ENCODE data around the gene RPL26. TPM values are rescaled to one million over a fixed set of nuclear protein-coding genes. Genes with fewer than 3 reads are reported as not detected.

The RPL26 gene
- total RNA-seq, 1 donor from 2014 or later = 1,879 TPM

GRCh38 chr17:8420041-8420934 is 37.3 kb upstream of the RPL26 start:
- H3K36me3 Mint-ChIP-seq = no peaks in the 10 kb centered on the region
- no peaks in the 10 kb centered on the region for H3K4me1 Mint-ChIP-seq
- H3K4me3 Mint-ChIP-seq = no peak overlapping the region
- peaks cover 3% of the 10 kb centered on the region for H3K9me3 Mint-ChIP-seq
- peaks cover 35% of the 10 kb centered on the region for H3K27me3 Mint-ChIP-seq (ENCODE audit: low read depth)
- no peak for DNase-seq (ENCODE audit: low spot score in 2 of 2, unreplicated experiment in 2 of 2)
- no peak for TF ChIP-seq CTCF (IDR thresholded peaks at IDR 0.05; ENCODE audit: unreplicated experiment)
- H3K27ac Mint-ChIP-seq = no peak overlapping the region

GRCh38 chr17:8419305-8419704 is 36.3 kb upstream of the RPL26 start:
- Mint-ChIP-seq H3K36me3 (no peaks in the 10 kb centered on the region), H3K4me3 (no peak overlapping the region), H3K4me1 (no peaks in the 10 kb centered on the region), H3K27me3 (ENCODE audit: low read depth) (peaks cover 38% of the 10 kb centered on the region), H3K9me3 (peaks cover 3% of the 10 kb centered on the region), H3K27ac (no peak overlapping the region)
- no peak for DNase-seq (ENCODE audit: low spot score in 2 of 2, unreplicated experiment in 2 of 2)
- no peak for TF ChIP-seq CTCF (IDR thresholded peaks at IDR 0.05; ENCODE audit: unreplicated experiment)

GRCh38 chr17:8418471-8418870 is 35.5 kb upstream of the RPL26 start:
- Mint-ChIP-seq H3K27me3 (ENCODE audit: low read depth) (peaks cover 37% of the 10 kb centered on the region), H3K9me3 (peaks cover 3% of the 10 kb centered on the region), H3K27ac (no peak overlapping the region), H3K36me3 (no peaks in the 10 kb centered on the region), H3K4me1 (no peaks in the 10 kb centered on the region), H3K4me3 (no peak overlapping the region)
- no peak for TF ChIP-seq CTCF (IDR thresholded peaks at IDR 0.05; ENCODE audit: unreplicated experiment)
- no peak for DNase-seq (ENCODE audit: low spot score in 2 of 2, unreplicated experiment in 2 of 2)

- Mint-ChIP-seq H3K27me3 (ENCODE audit: low read depth) (peaks cover 37% of the 10 kb centered on the region), H3K36me3 (no peaks in the 10 kb centered on the region), H3K9me3 (peaks cover 3% of the 10 kb centered on the region), H3K4me1 (no peaks in the 10 kb centered on the region), H3K27ac (no peak overlapping the region), H3K4me3 (no peak overlapping the region)
- no peak for DNase-seq (ENCODE audit: low spot score in 2 of 2, unreplicated experiment in 2 of 2)
- TF ChIP-seq CTCF (IDR thresholded peaks at IDR 0.05; ENCODE audit: unreplicated experiment) = no peak
These were observed 34.8 kb upstream of the RPL26 start for GRCh38 chr17:8417806-8418205.

- no peak for DNase-seq (ENCODE audit: low spot score in 2 of 2, unreplicated experiment in 2 of 2)
- no peak for TF ChIP-seq CTCF (IDR thresholded peaks at IDR 0.05; ENCODE audit: unreplicated experiment)
- Mint-ChIP-seq H3K36me3 (no peaks in the 10 kb centered on the region), H3K4me1 (peaks cover 2% of the 10 kb centered on the region), H3K27ac (no peak overlapping the region), H3K27me3 (ENCODE audit: low read depth) (peaks cover 29% of the 10 kb centered on the region), H3K9me3 (peaks cover 3% of the 10 kb centered on the region), H3K4me3 (no peak overlapping the region)
These were observed 30.9 kb upstream of the RPL26 start for GRCh38 chr17:8413938-8414337.

Data from mesothelial cell of epicardium (in vitro differentiated cells).